SW480 (cell line): ENCODE results near the gene HKDC1.
"Not testable (repeated sequence)": the region's sequence is repeated elsewhere in the genome, so short reads cannot be mapped to it uniquely, and the experiment has no call there.

Experiments
- DNase-seq: peaks from one replicate; pipeline ENCODE4 v3.0.0-alpha.2; 2016; ENCODE audit warnings: low spot score

Gene HKDC1

DNA sequence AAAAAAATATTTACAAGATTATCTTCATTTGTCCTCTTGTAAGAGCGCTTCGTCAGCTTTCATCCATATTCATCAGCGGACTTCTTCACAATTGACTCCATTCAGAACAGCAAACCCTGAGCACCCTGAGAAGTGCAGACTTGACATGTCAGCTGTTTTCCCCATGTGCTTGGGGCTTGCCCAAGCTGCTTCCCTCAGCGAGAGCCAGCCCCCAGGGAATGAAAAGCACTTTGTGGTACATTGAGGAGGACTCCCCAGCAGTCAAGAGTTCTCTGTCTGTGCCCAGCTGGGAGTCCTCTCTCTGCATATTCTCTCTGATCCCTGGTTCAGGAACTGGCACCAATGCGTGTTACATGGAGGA, 22.7 kb downstream of the HKDC1 start:
- no peak for DNase-seq

GRCh38 chr10:69243817-69244216, 23.7 kb downstream of the HKDC1 start:
- no peak for DNase-seq

DNA sequence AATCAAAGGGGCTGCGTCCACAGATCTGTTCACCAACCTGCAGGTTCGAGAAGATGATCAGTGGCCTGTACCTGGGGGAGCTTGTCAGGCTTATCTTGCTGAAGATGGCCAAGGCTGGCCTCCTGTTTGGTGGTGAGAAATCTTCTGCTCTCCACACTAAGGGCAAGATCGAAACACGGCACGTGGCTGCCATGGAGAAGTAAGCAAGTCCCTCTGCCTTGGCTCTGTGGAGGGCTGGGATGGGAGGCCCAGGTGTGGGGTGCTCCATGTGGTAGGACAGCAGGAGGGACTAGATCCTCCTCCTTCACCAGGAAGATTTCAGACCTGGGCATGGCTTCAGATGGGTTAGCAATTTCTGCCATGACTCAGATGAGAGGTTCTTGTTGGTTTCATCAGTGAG, 25.9 kb downstream of the HKDC1 start:
- DNase-seq = no peak

DNA sequence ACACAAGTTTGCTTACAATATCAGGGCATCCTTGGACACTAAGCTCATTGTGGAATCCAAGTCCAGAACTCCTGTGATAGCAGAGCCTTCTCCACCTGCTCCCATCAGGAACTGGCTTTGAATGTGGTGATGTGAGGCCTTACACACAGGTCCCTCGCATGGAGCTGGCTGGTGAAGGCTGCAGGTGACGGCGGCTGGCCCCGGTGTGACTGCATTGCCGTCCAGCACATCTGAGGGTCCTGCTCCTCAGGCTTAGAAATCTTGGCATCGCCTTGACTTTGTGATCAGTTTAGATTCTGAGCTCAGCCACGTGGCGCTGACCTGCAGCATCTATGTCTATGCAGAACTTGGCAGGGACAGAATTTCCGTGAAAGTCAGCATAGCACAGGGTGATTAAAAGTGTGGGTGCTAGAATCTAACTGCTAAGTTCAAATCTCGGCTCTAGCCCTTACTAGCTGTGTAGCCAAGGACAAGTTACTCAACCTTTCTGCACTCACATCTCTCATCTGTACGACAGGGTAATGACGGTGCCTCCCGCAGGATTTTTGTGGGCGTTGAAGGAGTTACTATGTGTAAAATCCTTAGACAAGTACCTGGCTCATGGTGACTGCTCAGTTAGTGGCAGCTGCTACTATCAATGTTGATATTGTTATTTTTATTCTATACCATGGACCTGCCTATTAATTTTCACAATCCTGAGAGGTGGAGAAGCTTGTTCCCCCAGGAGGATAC, 26.6 kb downstream of the HKDC1 start:
- no peak for DNase-seq

DNA sequence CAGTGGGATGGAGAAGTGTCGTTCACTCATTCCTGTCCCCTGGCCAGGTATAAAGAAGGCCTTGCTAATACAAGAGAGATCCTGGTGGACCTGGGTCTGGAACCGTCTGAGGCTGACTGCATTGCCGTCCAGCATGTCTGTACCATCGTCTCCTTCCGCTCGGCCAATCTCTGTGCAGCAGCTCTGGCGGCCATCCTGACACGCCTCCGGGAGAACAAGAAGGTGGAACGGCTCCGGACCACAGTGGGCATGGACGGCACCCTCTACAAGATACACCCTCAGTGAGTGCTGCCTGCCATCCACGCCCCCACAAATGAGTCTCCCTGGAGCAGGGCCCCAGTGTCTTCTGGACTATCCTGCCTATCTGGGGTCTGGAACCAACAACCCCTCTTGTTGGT, 27.2 kb downstream of the HKDC1 start:
- no peak for DNase-seq

DNA sequence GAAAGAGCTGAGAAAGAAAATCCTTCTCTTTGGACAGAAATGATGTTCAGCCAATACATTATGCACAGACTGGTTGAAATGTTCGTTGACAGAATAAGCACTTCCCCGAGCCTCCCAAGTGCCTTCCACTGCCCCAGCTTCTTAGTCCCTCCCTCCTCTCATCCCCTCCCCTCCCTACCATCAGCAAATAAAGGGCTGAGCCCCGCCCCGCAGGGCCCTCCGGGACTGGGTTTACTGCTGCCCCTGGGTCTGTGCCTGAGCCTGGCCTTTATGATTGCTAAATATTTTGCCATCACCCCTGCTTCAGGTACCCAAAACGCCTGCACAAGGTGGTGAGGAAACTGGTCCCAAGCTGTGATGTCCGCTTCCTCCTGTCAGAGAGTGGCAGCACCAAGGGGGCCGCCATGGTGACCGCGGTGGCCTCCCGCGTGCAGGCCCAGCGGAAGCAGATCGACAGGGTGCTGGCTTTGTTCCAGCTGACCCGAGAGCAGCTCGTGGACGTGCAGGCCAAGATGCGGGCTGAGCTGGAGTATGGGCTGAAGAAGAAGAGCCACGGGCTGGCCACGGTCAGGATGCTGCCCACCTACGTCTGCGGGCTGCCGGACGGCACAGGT, 28.1 kb downstream of the HKDC1 start:
- DNase-seq = no peak

- no peak for DNase-seq
These were observed 29.9 kb downstream of the HKDC1 start for GRCh38 chr10:69250041-69250440.

- not testable (repeated sequence) for DNase-seq
These were observed 31.3 kb downstream of the HKDC1 start for GRCh38 chr10:69251417-69251816.

DNA sequence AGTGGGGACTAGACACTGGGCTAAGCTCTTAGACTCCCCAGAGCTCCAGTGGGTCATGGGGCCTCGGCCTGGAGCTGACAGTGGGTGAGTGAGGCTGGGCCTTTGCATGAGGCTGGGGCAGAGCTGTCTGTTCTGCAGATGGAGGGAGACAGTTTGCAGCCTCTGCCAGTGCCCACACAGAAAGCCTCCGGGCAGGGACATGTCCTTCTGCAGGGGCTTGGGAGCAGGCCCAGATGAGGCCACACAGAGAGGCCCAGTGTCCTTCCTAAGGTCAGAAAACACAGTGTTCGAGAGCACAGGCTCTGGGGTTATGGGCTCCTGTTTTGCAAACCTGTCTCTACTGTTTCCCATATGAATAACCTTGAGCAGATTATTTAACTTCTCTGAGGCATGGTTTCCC, 33.0 kb downstream of the HKDC1 start:
- no peak for DNase-seq

DNA sequence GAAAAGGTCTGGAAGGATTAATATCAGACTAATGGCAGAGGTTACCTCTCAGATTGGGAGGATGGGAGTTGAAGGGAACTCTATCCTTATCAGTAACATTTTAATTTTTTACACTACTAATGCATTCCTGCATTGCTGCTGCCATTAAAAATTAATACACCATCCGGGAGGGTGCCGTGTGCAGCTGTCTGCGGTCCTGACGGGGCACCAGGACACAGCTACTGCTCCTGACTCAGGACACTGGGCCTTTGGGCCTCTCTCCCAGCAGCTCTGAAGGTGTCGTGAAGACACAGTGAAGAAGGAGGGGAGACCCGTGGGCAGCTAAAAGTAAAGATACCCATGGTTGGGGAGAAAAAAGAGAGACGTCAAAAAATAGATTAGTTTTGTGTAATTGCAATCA, 34.7 kb downstream of the HKDC1 start:
- no peak for DNase-seq

- DNase-seq = no peak
These were observed 39.6 kb downstream of the HKDC1 start for GRCh38 chr10:69259547-69260243.

- no peak for DNase-seq
These were observed 41.1 kb downstream of the HKDC1 start for GRCh38 chr10:69261184-69261583.

- no peak for DNase-seq
These were observed 42.2 kb downstream of the HKDC1 start for GRCh38 chr10:69262292-69262751.

GRCh38 chr10:69265521-69265920, 45.4 kb downstream of the HKDC1 start:
- no peak for DNase-seq

GRCh38 chr10:69268761-69269416, 48.8 kb downstream of the HKDC1 start:
- no peak for DNase-seq

GRCh38 chr10:69269761-69270160, 49.6 kb downstream of the HKDC1 start:
- DNase-seq = peak; percentile 23

DNA sequence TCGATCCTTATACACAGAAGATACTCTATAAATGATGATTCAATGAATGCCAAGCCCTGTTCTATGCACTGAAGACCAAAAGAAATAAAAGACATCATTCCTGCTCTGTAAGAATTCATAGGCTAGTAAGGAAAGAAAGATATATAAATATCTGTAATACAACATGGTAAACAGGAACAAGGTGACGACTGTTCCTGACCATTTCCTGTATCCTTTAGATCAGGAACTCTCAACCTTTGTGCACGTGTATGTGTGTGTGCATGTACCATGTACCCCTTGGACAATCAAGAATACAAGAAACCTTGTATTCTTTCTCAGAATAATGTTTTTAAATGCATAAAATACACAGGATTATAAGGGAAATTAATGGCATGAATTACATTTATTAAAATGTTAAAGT, 50.9 kb downstream of the HKDC1 start:
- DNase-seq = no peak

DNA sequence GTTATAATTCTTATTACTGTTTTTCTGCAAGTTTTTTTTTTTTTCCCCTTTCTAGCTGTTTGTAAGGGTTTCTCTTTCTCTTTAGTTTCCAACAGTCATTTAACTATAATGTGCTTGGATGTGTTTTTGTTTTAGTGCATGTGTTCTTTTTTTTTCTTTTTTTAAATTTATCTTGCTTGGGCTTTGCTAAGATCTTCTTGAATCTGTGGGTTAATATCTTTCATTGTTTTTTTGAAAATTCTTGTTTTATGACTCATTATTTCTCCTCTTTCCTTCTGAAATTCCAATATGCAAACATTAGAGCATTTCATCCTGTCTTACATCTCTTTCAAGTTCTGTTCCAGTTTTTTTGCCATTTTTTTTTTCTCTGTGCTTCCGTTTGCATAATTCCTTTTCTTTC, 52.5 kb downstream of the HKDC1 start:
- no peak for DNase-seq

DNA sequence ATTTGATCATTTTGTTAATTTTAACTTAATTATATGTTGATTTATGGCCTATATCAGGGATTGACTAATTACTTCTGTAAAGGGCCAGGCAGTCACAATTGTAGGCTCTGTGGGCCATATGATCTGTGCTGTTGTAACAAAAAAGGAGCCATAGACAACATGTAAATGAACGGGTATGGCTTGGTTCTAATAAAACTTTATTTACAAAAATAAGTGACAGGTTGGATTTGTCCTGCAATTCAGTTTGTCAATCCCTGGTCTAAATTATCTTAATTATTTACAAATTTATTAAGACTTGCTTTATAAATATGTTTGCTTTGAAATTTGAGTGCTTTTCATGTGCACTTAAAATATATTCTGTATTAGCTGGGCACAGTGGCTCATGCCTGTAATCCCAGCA, 55.3 kb downstream of the HKDC1 start:
- no peak for DNase-seq

GRCh38 chr10:69276503-69276902, 56.4 kb downstream of the HKDC1 start:
- DNase-seq = no peak

GRCh38 chr10:69278446-69278963, 58.4 kb downstream of the HKDC1 start, which contains the start of gene HK1:
Gene HK1, plus strand, starts transcription at chr10:69278496.
- no peak for DNase-seq

- no peak for DNase-seq
These were observed 59.0 kb downstream of the HKDC1 start for GRCh38 chr10:69279110-69279509.
